Measurements from ENCODE around the gene GUCY1A1.

GUCY1A1 gene

GRCh38 chr4:155781249-155781831 is 114.7 kb downstream of the GUCY1A1 start:
- DNase-seq = no peak

Measured in NCI-H2029 treated with DMSO at 0.1 percent for 48 hours (cell line).